AG09319 (cell line): ENCODE data around the gene PRR20D.
"Not testable (repeated sequence)": the region's sequence is repeated elsewhere in the genome, so short reads cannot be mapped to it uniquely, and the experiment has no call there.

Source experiments
- DNase-seq: peaks from one replicate; pipeline ENCODE4 v3.0.0-alpha.2; 2010; ENCODE audit warnings: low read depth; ENCODE audit errors: extremely low read depth
- CTCF ChIP-seq: IDR thresholded peaks from 2 replicates; pipeline ENCODE4 v1.5.1; 2011; ENCODE audit warnings: low read depth, mild to moderate bottlenecking, inconsistent platforms, low read length, moderate library complexity

Gene PRR20D

GRCh38 chr13:57160332-57160731, at the start of gene PRR20D:
Gene PRR20D (plus strand): TSS chr13:57160632. CDS start chr13:57161019, 387 bp downstream.
- DNase-seq, result not testable (repeated sequence)

- TF ChIP-seq CTCF, result no peak
- no peak for DNase-seq
Measured at GRCh38 chr13:57114945-57115344, 45.5 kb upstream of the PRR20D start.

- no peak for DNase-seq
- TF ChIP-seq CTCF, result no peak
Measured at GRCh38 chr13:57123681-57124080, 36.8 kb upstream of the PRR20D start.

- DNase-seq, result no peak
- no peak for TF ChIP-seq CTCF
Measured at GRCh38 chr13:57128909-57129308, 31.5 kb upstream of the PRR20D start.

GRCh38 chr13:57136093-57136492, 24.3 kb upstream of the PRR20D start:
- TF ChIP-seq CTCF, result no peak

GRCh38 chr13:57137585-57137984, 22.8 kb upstream of the PRR20D start:
- TF ChIP-seq CTCF, result no peak
- no peak for DNase-seq

More at GRCh38 chr13:57136093-57136492, 24.3 kb upstream of the PRR20D start:
- DNase-seq, result no peak

GRCh38 chr13:57138988-57139387, 21.4 kb upstream of the PRR20D start:
- TF ChIP-seq CTCF, result no peak

GRCh38 chr13:57139781-57140180, 20.7 kb upstream of the PRR20D start:
- not testable (repeated sequence) for DNase-seq

More at GRCh38 chr13:57138988-57139387, 21.4 kb upstream of the PRR20D start:
- DNase-seq, result no peak

- DNase-seq, result not testable (repeated sequence)
Measured at GRCh38 chr13:57140235-57140968, 20.0 kb upstream of the PRR20D start, which contains the start of gene PRR20A. Gene PRR20A (plus strand): TSS chr13:57140918. CDS start chr13:57141305, 387 bp downstream.

- DNase-seq, result not testable (repeated sequence)
Measured at GRCh38 chr13:57147188-57147587, 13.2 kb upstream of the PRR20D start, which contains the start of gene PRR20B. Gene PRR20B (plus strand): TSS chr13:57147488. CDS start chr13:57147875, 387 bp downstream.

- not testable (repeated sequence) for DNase-seq
Measured at GRCh38 chr13:57148106-57148505, 12.3 kb upstream of the PRR20D start.

- DNase-seq, result not testable (repeated sequence)
Measured at GRCh38 chr13:57153761-57154160, 6.7 kb upstream of the PRR20D start, which contains the start of gene PRR20C. Gene PRR20C (plus strand): TSS chr13:57154061. CDS start chr13:57154448, 387 bp downstream.

GRCh38 chr13:57166897-57167296, 6.5 kb downstream of the PRR20D start, which contains the start of gene PRR20E:
Gene PRR20E (plus strand): TSS chr13:57167197. CDS start chr13:57167584, 387 bp downstream.
- DNase-seq, result not testable (repeated sequence)
